MM.1S (cell line): Measurements from ENCODE around the gene C10orf67.

Source experiments
- CTCF ChIP-seq: fragments of 300-600 bp; sonication (generic); IDR thresholded peaks from 2 replicates; pipeline ENCODE4 v1.5.1; 2016; ENCODE audit warnings: antibody characterized with exemption, low read length, mixed read lengths
- EZH2 ChIP-seq: fragments of 300-600 bp; sonication (generic); optimal IDR thresholded peaks from 2 replicates; pipeline ENCODE3; 2017; ENCODE audit warnings: low read depth, mild to moderate bottlenecking, antibody characterized with exemption, low read length, mixed read lengths

GRCh38 chr10:23354630-23355279 lies 10.2 kb upstream of the C10orf67 start:
- TF ChIP-seq CTCF (no peak), EZH2 (no peak)
